IMR-90 (cell line): ENCODE data around the gene XAGE1A. TPM values are rescaled to one million over a fixed set of nuclear protein-coding genes. Genes with fewer than 3 reads are reported as not detected.
"Not testable (repeated sequence)": the region's sequence is repeated elsewhere in the genome, so short reads cannot be mapped to it uniquely, and the experiment has no call there.

Experiments
- ATAC-seq: fragments of 200-7000 bp; cut with Tn5 transposase; 2 replicates; pipeline ENCODE4 v1.9.1; 2020; ENCODE audit warnings: low read depth, mild to moderate bottlenecking, moderate library complexity
- BruUV-seq: library from RNA; stranded (reverse); fragments of 400-500 nt; replicated peaks from 2 replicates; lab custom pipeline; 2021; lab: Mats Ljungman, UMichigan
- CTCF ChIA-PET: fragments of 300-600 bp; formaldehyde crosslinking; extraction: SDS; loops from one replicate; lab custom pipeline; 2021; ENCODE audit warnings: antibody characterized with exemption; lab: Yijun Ruan, JAX
- POLR2A ChIA-PET: fragments of 300-600 bp; sonication (Branson Sonifier 250); formaldehyde crosslinking; loops from one replicate; lab custom pipeline; 2022; ENCODE audit warnings: antibody characterized with exemption; ENCODE audit not compliant: unreplicated experiment; lab: Charles Lee
- DNase-seq: peaks from one replicate; pipeline ENCODE4 v3.0.0; 2013
- H2AFZ ChIP-seq: replicated peaks from 2 replicates; pipeline ENCODE3; 2013; ENCODE audit warnings: low read length, mild to moderate bottlenecking; ENCODE audit not compliant: poor library complexity
- H2AK5ac ChIP-seq: 2 replicates; pipeline ENCODE4 v1.6.1; 2013; ENCODE audit warnings: low read depth, low read length, inconsistent platforms
- H2AK9ac ChIP-seq: replicated peaks from 2 replicates; pipeline ENCODE3; 2013; ENCODE audit warnings: mild to moderate bottlenecking, low read depth, low read length, moderate library complexity; ENCODE audit not compliant: poor library complexity
- H2BK120ac ChIP-seq: 2 replicates; pipeline ENCODE4 v1.6.1; 2013; ENCODE audit warnings: low read depth, low read length, inconsistent platforms
- H2BK15ac ChIP-seq: 3 replicates; pipeline ENCODE4 v1.6.1; 2013; ENCODE audit warnings: low read depth, low read length, inconsistent platforms
- H2BK20ac ChIP-seq: 2 replicates; pipeline ENCODE4 v1.6.1; 2013; ENCODE audit warnings: low read depth, mild to moderate bottlenecking, inconsistent platforms, low read length, moderate library complexity
- H2BK5ac ChIP-seq: 2 replicates; pipeline ENCODE4 v1.6.1; 2013; ENCODE audit warnings: mild to moderate bottlenecking, low read depth, low read length, inconsistent platforms; ENCODE audit not compliant: poor library complexity, severe bottlenecking
- H3K14ac ChIP-seq: replicated peaks from 2 replicates; pipeline ENCODE4 v1.6.1; 2013; ENCODE audit warnings: low read depth, low read length, inconsistent platforms
- H3K18ac ChIP-seq: 2 replicates; pipeline ENCODE4 v1.6.1; 2013; ENCODE audit warnings: low read depth, low read length, control low read depth
- H3K23ac ChIP-seq: 2 replicates; pipeline ENCODE4 v1.6.1; 2013; ENCODE audit warnings: low read depth, low read length, inconsistent platforms
- H3K27ac ChIP-seq: 2 replicates; pipeline ENCODE4 v1.5.1; 2013; ENCODE audit warnings: mild to moderate bottlenecking, control low read depth, low read length; ENCODE audit not compliant: insufficient read depth
- H3K27me3 ChIP-seq: 2 replicates; pipeline ENCODE4 v1.6.1; 2013; ENCODE audit warnings: low read length; ENCODE audit not compliant: control insufficient read depth, insufficient read depth
- H3K36me3 ChIP-seq: 2 replicates; pipeline ENCODE4 v1.6.1; 2013; ENCODE audit warnings: low read length, mixed read lengths; ENCODE audit not compliant: control insufficient read depth, insufficient read depth
- H3K4ac ChIP-seq: 2 replicates; pipeline ENCODE4 v1.6.1; 2013; ENCODE audit warnings: low read depth, low read length, inconsistent platforms
- H3K4me1 ChIP-seq: 2 replicates; pipeline ENCODE4 v1.6.1; 2013; ENCODE audit warnings: low read length, mixed read lengths; ENCODE audit not compliant: control insufficient read depth, insufficient read depth
- H3K4me2 ChIP-seq: 2 replicates; pipeline ENCODE4 v1.6.1; 2013; ENCODE audit warnings: low read depth, mild to moderate bottlenecking, control low read depth, low read length, moderate library complexity
- H3K4me3 ChIP-seq: 2 replicates; pipeline ENCODE4 v1.5.1; 2013; ENCODE audit warnings: low read depth, mild to moderate bottlenecking, control low read depth, low read length, moderate library complexity; ENCODE audit not compliant: insufficient read depth
- H3K56ac ChIP-seq: 2 replicates; pipeline ENCODE4 v1.6.1; 2013; ENCODE audit warnings: low read length, inconsistent platforms; ENCODE audit not compliant: insufficient read depth; ENCODE audit errors: extremely low read depth
- H3K79me1 ChIP-seq, 2 experiments: 2 replicates each; pipeline ENCODE4 v1.6.1; 2013; ENCODE audit warnings: low read length in 2 of 2, inconsistent platforms in 1 of 2, low read depth in 1 of 2
- H3K9ac ChIP-seq: 2 replicates; pipeline ENCODE4 v1.6.1; 2013; ENCODE audit warnings: low read depth, low read length, control low read depth
- H3K9me1 ChIP-seq: 2 replicates; pipeline ENCODE4 v1.6.1; 2013; ENCODE audit warnings: low read length, inconsistent platforms; ENCODE audit not compliant: insufficient read depth
- H3K9me3 ChIP-seq: 2 replicates; pipeline ENCODE4 v1.6.1; 2013; ENCODE audit warnings: low read length; ENCODE audit not compliant: control insufficient read depth, insufficient read depth
- H4K20me1 ChIP-seq: 2 replicates; pipeline ENCODE4 v1.6.1; 2013; ENCODE audit warnings: low read length, inconsistent platforms; ENCODE audit not compliant: insufficient read depth
- H4K5ac ChIP-seq: 2 replicates; pipeline ENCODE4 v1.6.1; 2013; ENCODE audit warnings: mild to moderate bottlenecking, low read depth, low read length, control low read depth
- H4K8ac ChIP-seq, 2 experiments: 2 replicates each; pipeline ENCODE4 v1.6.1; 2013; ENCODE audit warnings: low read depth in 2 of 2, low read length in 2 of 2, control low read depth in 1 of 2, inconsistent platforms in 1 of 2
- H4K91ac ChIP-seq: 2 replicates; pipeline ENCODE4 v1.6.1; 2013; ENCODE audit warnings: low read depth, low read length, inconsistent platforms; ENCODE audit not compliant: insufficient read depth
- WGBS, 2 experiments: methylation state at CpG; one replicate each; pipeline versions ENCODE4 v1.1.5 to v1.1.7; 2013; ENCODE audit warnings: missing lambda C conversion rate in 2 of 2; ENCODE audit not compliant: insufficient read length in 1 of 2; ENCODE audit errors: extremely low coverage in 2 of 2; 5-methylcytosine and 5-hydroxymethylcytosine counted together
- dilution Hi-C: fragments of 300-500 bp; cut with HindIII; formaldehyde crosslinking; loops from one replicate; pipeline ENCODE4 v1.14.3; 2018; ENCODE audit warnings: low sequenced_read_pairs; ENCODE audit not compliant: unreplicated experiment
- in situ Hi-C: fragments of 300-500 bp; cut with MboI; formaldehyde crosslinking; loops from 3 replicates; pipeline ENCODE4 v1.14.3; 2019; ENCODE audit warnings: low sequenced_read_pairs, inconsistent platforms, mixed read lengths
- intact Hi-C: fragments of 100-400 bp; cut with micrococcal nuclease; formaldehyde crosslinking; loops from 2 replicates; pipeline ENCODE4 v1.10.0; 2022
- polyA plus RNA-seq, 3 experiments: library from polyadenylated mRNA; depleted of rRNA; stranded (reverse); fragments of >200 nt; gene quantifications; 2 replicates each; pipeline ENCODE4 v1.2.3, GENCODE V29; 2012; ENCODE audit warnings: low replicate concordance in 1 of 3
- total RNA-seq: library from RNA; depleted of rRNA; stranded (reverse); fragments of >200 nt; gene quantifications from 2 replicates; pipeline ENCODE4 v1.2.3, GENCODE V29; 2012

Gene XAGE1A
- total and polyA plus RNA-seq, 2 of the 4 experiments (the other 2 are of a cell fraction): not detected

GRCh38 chrX:52501362-52501761 is 5.8 kb downstream of the XAGE1A start:
- H3K27ac ChIP-seq, H3K56ac ChIP-seq, H3K4me1 ChIP-seq, CTCF ChIA-PET, BruUV-seq, H2AK5ac ChIP-seq, H3K9ac ChIP-seq, H3K23ac ChIP-seq, H2BK15ac ChIP-seq, in situ Hi-C loops, ATAC-seq, H2AFZ ChIP-seq, H3K79me1 ChIP-seq, dilution Hi-C loops, H2BK120ac ChIP-seq, H3K36me3 ChIP-seq, H4K8ac ChIP-seq, H3K14ac ChIP-seq, H3K9me3 ChIP-seq, H3K4me3 ChIP-seq, H3K9me1 ChIP-seq, H3K18ac ChIP-seq, H3K4ac ChIP-seq, intact Hi-C loops, H3K4me2 ChIP-seq, H4K20me1 ChIP-seq, H4K5ac ChIP-seq, POLR2A ChIA-PET, H2BK5ac ChIP-seq, H2AK9ac ChIP-seq, DNase-seq, H3K27me3 ChIP-seq, H4K91ac ChIP-seq, H2BK20ac ChIP-seq: not testable (repeated sequence)
- no CpG with 5 or more reads among the region's 6 CpGs for WGBS, 2 experiments
